Endothelial cell of umbilical vein (primary cell): Measurements from ENCODE around the gene KMT2C. TPM values are rescaled to one million over a fixed set of nuclear protein-coding genes. Genes with fewer than 3 reads are reported as not detected.
"Not testable (repeated sequence)": the region's sequence is repeated elsewhere in the genome, so short reads cannot be mapped to it uniquely, and the experiment has no call there.

ENCODE experiments used
- BruUV-seq: library from RNA; stranded (reverse); fragments of 400-500 nt; replicated peaks from 2 replicates; lab custom pipeline; 2021; lab: Mats Ljungman, UMichigan
- CTCF ChIA-PET: fragments of 300-600, 350-600 bp; sonication (Branson Sonifier 250); formaldehyde crosslinking; loops from one replicate; lab custom pipeline; 2021; ENCODE audit warnings: antibody characterized with exemption, inconsistent platforms; lab: Charles Lee
- POLR2A ChIA-PET: fragments of 300-600, 350-600 bp; sonication (Branson Sonifier 250); formaldehyde crosslinking; loops from one replicate; lab custom pipeline; 2021; ENCODE audit warnings: antibody characterized with exemption, inconsistent platforms; lab: Charles Lee
- DNase-seq: peaks from one replicate; pipeline ENCODE4 v3.0.0-alpha.2; 2011; ENCODE audit warnings: low read depth, low spot score
- FAIRE-seq: peaks from 2 replicates; lab custom pipeline; 2011; peaks lifted over from hg19 to GRCh38; lab: Jason Lieb, UNC
- H2AFZ ChIP-seq: 2 replicates; pipeline ENCODE4 v1.6.0; 2012; ENCODE audit warnings: low read depth, low read length, control low read depth, inconsistent platforms
- H3K27ac ChIP-seq: 2 replicates; pipeline ENCODE4 v1.5.1; 2011; ENCODE audit warnings: low read depth, mild to moderate bottlenecking, control low read depth, low read length, moderate library complexity; ENCODE audit not compliant: insufficient read depth
- H3K27me3 ChIP-seq, 2 experiments: 2 replicates each; pipeline versions ENCODE4 v1.6.0 to v1.6.1; 2011; ENCODE audit warnings: low read length in 2 of 2, mixed read lengths in 1 of 2; ENCODE audit not compliant: control insufficient read depth in 2 of 2, insufficient read depth in 2 of 2
- H3K36me3 ChIP-seq, 2 experiments: 2 replicates in 1 of 2; 3 replicates in 1 of 2; pipeline ENCODE4 v1.5.1; 2011; ENCODE audit warnings: low read length in 2 of 2, mild to moderate bottlenecking in 1 of 2, moderate library complexity in 1 of 2; ENCODE audit not compliant: control insufficient read depth in 2 of 2, insufficient read depth in 2 of 2; ENCODE audit errors: extremely low read depth in 1 of 2
- H3K4me1 ChIP-seq: 3 replicates; pipeline ENCODE4 v1.5.1; 2011; ENCODE audit warnings: mild to moderate bottlenecking, low read length; ENCODE audit not compliant: control insufficient read depth, insufficient read depth; ENCODE audit errors: extremely low read depth
- H3K4me2 ChIP-seq: 2 replicates; pipeline ENCODE4 v1.6.1; 2011; ENCODE audit warnings: low read length, control low read depth, mixed read lengths; ENCODE audit not compliant: insufficient read depth
- H3K4me3 ChIP-seq, 3 experiments: fragments of 200-600 bp in 1 of 3; sonication (generic), shearing (Covaris generic) in 1 of 3; replicated peaks in 1 of 3; 2 replicates each; pipeline ENCODE4 v1.5.1; 2011 to 2016; ENCODE audit warnings: control low read depth in 3 of 3, low read length in 3 of 3, mild to moderate bottlenecking in 2 of 3, inconsistent platforms in 1 of 3, low read depth in 1 of 3, moderate library complexity in 1 of 3; ENCODE audit not compliant: insufficient read depth in 1 of 3
- H3K79me2 ChIP-seq: 2 replicates; pipeline ENCODE4 v1.6.0; 2012; ENCODE audit warnings: low read length, inconsistent platforms; ENCODE audit not compliant: control insufficient read depth, insufficient read depth
- H3K9ac ChIP-seq: replicated peaks from 2 replicates; pipeline ENCODE3; 2011; ENCODE audit warnings: low read length, control low read depth; ENCODE audit not compliant: insufficient read depth; ENCODE audit errors: extremely low read depth
- H3K9me1 ChIP-seq: replicated peaks from 3 replicates; pipeline ENCODE4 v1.6.0; 2011; ENCODE audit warnings: mild to moderate bottlenecking, low read length; ENCODE audit not compliant: control insufficient read depth, insufficient read depth; ENCODE audit errors: extremely low read depth
- H3K9me3 ChIP-seq: replicated peaks from 2 replicates; pipeline ENCODE4 v1.5.1; 2012; ENCODE audit warnings: low read length, inconsistent platforms; ENCODE audit not compliant: control insufficient read depth, insufficient read depth
- H4K20me1 ChIP-seq: replicated peaks from 2 replicates; pipeline ENCODE3; 2011; ENCODE audit warnings: mild to moderate bottlenecking, low read length; ENCODE audit not compliant: control insufficient read depth, insufficient read depth; ENCODE audit errors: extremely low read depth
- EZH2 ChIP-seq: IDR thresholded peaks from 2 replicates; pipeline ENCODE4 v1.6.1; 2012; ENCODE audit warnings: borderline replicate concordance, low read depth, mild to moderate bottlenecking, moderate library complexity, low read length, inconsistent platforms; ENCODE audit not compliant: severe bottlenecking
- FOS ChIP-seq: IDR thresholded peaks from 2 replicates; pipeline ENCODE4 v1.6.1; 2011; ENCODE audit warnings: mild to moderate bottlenecking, low read length, moderate library complexity, borderline replicate concordance; ENCODE audit not compliant: insufficient read depth
- GATA2 ChIP-seq: IDR thresholded peaks from 2 replicates; pipeline ENCODE4 v1.7.0; 2011; ENCODE audit warnings: low read depth, mild to moderate bottlenecking, moderate library complexity, mixed read lengths, low read length; ENCODE audit not compliant: insufficient read length, insufficient read depth
- JUN ChIP-seq: IDR thresholded peaks from 2 replicates; pipeline ENCODE4 v1.6.1; 2011; ENCODE audit warnings: borderline replicate concordance, low read depth; ENCODE audit not compliant: insufficient read length, insufficient read depth
- MYC ChIP-seq: IDR thresholded peaks from one replicate; pipeline ENCODE4 v1.6.1; 2011; ENCODE audit warnings: mild to moderate bottlenecking, low read depth, low read length
- POLR2A ChIP-seq: IDR thresholded peaks from 2 replicates; pipeline ENCODE4 v1.6.1; 2012; ENCODE audit warnings: low read depth, mild to moderate bottlenecking, control low read depth, low read length
- POLR2AphosphoS5 ChIP-seq: IDR thresholded peaks from 2 replicates; pipeline ENCODE4 v1.6.1; 2012; ENCODE audit warnings: low read depth, mild to moderate bottlenecking, control low read depth, low read length, moderate library complexity; ENCODE audit not compliant: insufficient read depth
- dilution Hi-C: fragments of 300-500 bp; cut with MboI; formaldehyde crosslinking; loops from one replicate; pipeline ENCODE4 v1.15.0; 2019; ENCODE audit warnings: low sequenced_read_pairs; ENCODE audit not compliant: extremely low pct_ligation_motif_present
- intact Hi-C: fragments of 100-400 bp; cut with micrococcal nuclease; formaldehyde crosslinking; loops from one replicate; pipeline ENCODE4 v1.10.0; 2022
- polyA plus RNA-seq, 4 experiments: library from polyadenylated mRNA; depleted of rRNA in 3 of 4; stranded (reverse) in 3 of 4; unstranded in 1 of 4; fragments of >200 nt; gene quantifications; 2 replicates each; pipeline versions ENCODE4 v1.2.1 to v1.2.3, GENCODE V29; 2011 to 2012; ENCODE audit warnings: missing spikeins in 1 of 4
- total RNA-seq: library from RNA; stranded (reverse); gene quantifications from 2 replicates; pipeline ENCODE4 v1.2.3, GENCODE V29; 2021
- TF ChIP-seq, protein P1 (sequence below), 2 donors: IDR thresholded peaks; 1 replicate in 1 of 2; 2 replicates in 1 of 2; pipeline ENCODE4 v1.5.1; 2011; ENCODE audit warnings: low read length in 2 of 2, mild to moderate bottlenecking in 2 of 2, moderate library complexity in 2 of 2, control low read depth in 1 of 2, inconsistent platforms in 1 of 2, low read depth in 1 of 2; ENCODE audit not compliant: insufficient read depth in 1 of 2; ENCODE audit errors: extremely low read depth in 1 of 2
- TF ChIP-seq, protein P2 (sequence below): IDR thresholded peaks from 2 replicates; pipeline ENCODE4 v1.6.1; 2011; ENCODE audit not compliant: insufficient read depth, insufficient read length

KMT2C gene
- total and polyA plus RNA-seq, 2 donors (not counting 3 experiments of a cell fraction or from before 2014, with no cell fraction given) = 8.0 to 53.7 TPM

DNA sequence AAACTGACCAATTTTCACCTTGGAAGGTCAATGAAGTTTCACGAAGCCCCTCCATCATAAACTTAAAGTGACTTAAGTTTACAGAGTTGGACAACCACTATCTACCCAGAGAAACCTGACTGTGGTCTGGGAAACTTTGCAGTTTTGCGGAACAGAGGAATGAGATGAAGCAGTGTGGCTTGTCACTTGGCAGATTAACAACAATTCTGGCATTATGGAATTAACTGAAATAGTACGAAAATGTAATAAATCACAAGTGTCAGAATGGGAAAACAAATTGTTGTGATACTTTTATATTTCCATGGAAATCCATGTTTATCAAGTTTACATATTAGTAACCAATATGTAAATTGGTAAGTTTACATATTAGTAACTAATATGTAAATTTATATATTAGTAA is 4.9 kb downstream of the KMT2C start:
- BruUV-seq = no TSS peak
- no peak overlapping the region for H3K4me3 ChIP-seq
- no peaks in the 10 kb centered on the region for H3K36me3 ChIP-seq
- ChIA-PET CTCF (no interaction called here), POLR2A (no interaction called here)
- no peak overlapping the region for H3K9ac ChIP-seq
- H3K4me2 ChIP-seq = no peak overlapping the region
- H3K4me1 ChIP-seq = peaks cover 9% of the 10 kb centered on the region
- no peaks in the 10 kb centered on the region for H3K9me3 ChIP-seq
- FAIRE-seq (no peak), DNase-seq (no peak)
- no peak for TF ChIP-seq MYC
- TF ChIP-seq EZH2 = no peak
- no peak for TF ChIP-seq JUN
- TF ChIP-seq POLR2A = no peak
- TF ChIP-seq, protein P1, sequence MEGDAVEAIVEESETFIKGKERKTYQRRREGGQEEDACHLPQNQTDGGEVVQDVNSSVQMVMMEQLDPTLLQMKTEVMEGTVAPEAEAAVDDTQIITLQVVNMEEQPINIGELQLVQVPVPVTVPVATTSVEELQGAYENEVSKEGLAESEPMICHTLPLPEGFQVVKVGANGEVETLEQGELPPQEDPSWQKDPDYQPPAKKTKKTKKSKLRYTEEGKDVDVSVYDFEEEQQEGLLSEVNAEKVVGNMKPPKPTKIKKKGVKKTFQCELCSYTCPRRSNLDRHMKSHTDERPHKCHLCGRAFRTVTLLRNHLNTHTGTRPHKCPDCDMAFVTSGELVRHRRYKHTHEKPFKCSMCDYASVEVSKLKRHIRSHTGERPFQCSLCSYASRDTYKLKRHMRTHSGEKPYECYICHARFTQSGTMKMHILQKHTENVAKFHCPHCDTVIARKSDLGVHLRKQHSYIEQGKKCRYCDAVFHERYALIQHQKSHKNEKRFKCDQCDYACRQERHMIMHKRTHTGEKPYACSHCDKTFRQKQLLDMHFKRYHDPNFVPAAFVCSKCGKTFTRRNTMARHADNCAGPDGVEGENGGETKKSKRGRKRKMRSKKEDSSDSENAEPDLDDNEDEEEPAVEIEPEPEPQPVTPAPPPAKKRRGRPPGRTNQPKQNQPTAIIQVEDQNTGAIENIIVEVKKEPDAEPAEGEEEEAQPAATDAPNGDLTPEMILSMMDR (IDR thresholded peaks at IDR 0.05; ENCODE audit: extremely low read depth in 1 of 2, insufficient read depth in 1 of 2, low read depth in 1 of 2, low read length in 2 of 2) = no peak
- TF ChIP-seq, protein P2, sequence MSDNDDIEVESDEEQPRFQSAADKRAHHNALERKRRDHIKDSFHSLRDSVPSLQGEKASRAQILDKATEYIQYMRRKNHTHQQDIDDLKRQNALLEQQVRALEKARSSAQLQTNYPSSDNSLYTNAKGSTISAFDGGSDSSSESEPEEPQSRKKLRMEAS = no peak
- no peak for TF ChIP-seq POLR2AphosphoS5
- no peak for TF ChIP-seq FOS
- TF ChIP-seq GATA2 = no peak
- peaks cover 8% of the 10 kb centered on the region for H4K20me1 ChIP-seq
- H3K9me1 ChIP-seq = no peaks in the 10 kb centered on the region
- H3K27ac ChIP-seq = no peak overlapping the region
- dilution Hi-C loops (no loop called here), intact Hi-C loops (loop anchor here (10.0 kb wide), 1 partner anchor 286 kb away; no protein-coding TSS in a partner anchor)
- H3K27me3 ChIP-seq = no peaks in the 10 kb centered on the region
- H3K79me2 ChIP-seq = peaks cover 93% of the 10 kb centered on the region
- no peak overlapping the region for H2AFZ ChIP-seq

DNA sequence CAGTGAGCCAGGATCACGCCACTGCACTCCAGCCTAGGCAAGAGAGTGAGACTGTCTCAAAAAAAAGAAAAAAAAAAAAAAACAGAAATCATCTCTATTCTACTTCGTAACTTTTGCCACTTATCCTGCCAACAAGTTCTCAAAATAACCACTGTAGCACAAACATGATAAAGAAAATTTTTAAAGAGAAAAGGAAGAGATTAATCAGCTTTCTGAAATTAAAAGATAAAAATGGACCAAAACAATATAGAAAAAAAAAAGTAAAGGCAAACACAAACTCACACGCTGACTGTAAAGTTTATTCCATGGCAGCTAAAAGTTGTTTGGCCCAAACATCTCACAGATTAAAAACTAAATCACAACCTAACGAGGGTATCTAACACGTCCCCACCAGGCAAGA is 5.7 kb downstream of the KMT2C start:
- Histone ChIP-seq H4K20me1 (peaks cover 13% of the 10 kb centered on the region), H3K79me2 (peaks cover 95% of the 10 kb centered on the region)
- POLR2A ChIA-PET, DNase-seq, FAIRE-seq, H3K9ac ChIP-seq, H3K27ac ChIP-seq, H2AFZ ChIP-seq, H3K36me3 ChIP-seq, H3K9me3 ChIP-seq, dilution Hi-C loops, H3K27me3 ChIP-seq, H3K4me1 ChIP-seq, CTCF ChIA-PET, H3K9me1 ChIP-seq, BruUV-seq, H3K4me2 ChIP-seq, H3K4me3 ChIP-seq: not testable (repeated sequence)
- intact Hi-C loops = loop anchor here (10.0 kb wide), 1 partner anchor 285 kb away; no protein-coding TSS in a partner anchor
